ENCODE results near the gene SIN3A.
"Not testable (repeated sequence)": the region's sequence is repeated elsewhere in the genome, so short reads cannot be mapped to it uniquely, and the experiment has no call there.

The SIN3A gene

DNA sequence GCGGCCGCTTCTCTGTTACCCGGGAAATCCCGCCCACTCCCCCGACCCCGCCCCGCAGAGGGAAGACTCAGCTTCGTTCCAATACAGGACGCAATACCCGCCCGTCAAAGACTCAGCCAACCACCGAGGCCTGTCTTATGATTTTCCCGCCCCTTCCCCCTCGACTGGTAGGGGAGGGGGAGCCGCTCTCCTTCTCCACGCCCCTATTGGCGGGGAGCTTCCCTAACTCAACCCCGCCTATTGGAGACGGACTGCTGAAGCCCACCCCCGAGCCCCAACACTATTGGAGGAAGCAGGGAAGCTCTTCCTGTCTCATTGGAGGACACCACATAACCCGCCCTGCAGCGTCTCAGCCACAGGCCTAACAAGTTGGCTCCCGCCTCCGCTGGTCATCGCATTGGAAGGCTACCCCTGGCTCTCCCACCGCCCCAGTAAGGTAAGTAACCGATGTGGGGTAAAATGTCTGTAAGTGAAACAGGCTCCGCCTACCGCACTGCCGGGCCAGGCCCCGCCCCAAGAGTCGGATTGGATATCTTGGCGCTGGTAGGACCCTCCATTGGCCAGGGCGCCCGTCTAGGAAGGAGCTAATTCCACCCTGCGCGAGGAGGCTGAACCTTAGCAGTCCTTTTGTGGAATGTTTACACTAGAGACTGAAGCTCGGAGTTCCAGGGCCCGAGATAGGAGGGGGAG, at the start of gene SIN3A:
SIN3A (minus strand) TSS at position 17 of the 690 bp plus-strand sequence. CDS start 21,315 bp downstream, outside the sequence.
- DNase-seq: peak; percentile 78 to 100 (median 98)

DNA sequence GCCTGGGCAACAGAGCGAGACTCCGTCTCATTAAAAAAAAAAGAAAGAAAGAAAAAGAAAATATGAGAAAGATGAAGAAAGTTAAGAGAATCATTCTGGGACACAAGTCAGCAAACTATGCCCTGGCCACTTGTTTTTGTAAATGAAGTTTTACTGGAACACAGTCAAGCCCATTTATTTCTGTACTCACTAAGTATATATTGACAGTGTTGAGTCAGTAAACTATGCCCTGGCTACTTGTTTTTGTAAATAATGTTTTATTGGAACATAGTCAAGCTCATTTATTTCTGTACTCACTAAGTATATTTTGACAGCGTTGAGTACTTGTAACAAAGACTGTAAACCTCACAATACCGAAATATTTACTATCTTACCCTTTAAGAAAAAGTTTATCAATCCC, 42.2 kb upstream of the SIN3A start:
- no peak for DNase-seq

DNA sequence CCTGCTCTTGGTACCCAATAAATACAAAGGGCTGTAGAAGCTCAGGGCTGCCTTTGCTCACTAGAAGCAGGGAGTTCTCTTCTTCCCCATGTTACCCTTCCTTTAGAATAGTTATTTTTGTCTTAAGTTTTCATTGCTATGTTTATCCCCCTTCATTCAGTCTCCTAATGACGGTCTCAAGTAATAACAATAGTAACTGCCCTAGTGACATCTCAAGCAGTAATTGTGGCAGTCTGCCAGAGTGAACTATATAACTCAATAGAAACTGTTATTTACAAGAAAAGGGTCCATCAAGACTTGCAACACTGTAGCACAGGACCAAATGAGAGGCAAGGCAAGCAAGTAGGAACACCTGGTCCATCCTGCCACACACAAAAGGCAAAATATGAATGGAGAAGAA, 32.5 kb upstream of the SIN3A start:
- no peak for DNase-seq

DNA sequence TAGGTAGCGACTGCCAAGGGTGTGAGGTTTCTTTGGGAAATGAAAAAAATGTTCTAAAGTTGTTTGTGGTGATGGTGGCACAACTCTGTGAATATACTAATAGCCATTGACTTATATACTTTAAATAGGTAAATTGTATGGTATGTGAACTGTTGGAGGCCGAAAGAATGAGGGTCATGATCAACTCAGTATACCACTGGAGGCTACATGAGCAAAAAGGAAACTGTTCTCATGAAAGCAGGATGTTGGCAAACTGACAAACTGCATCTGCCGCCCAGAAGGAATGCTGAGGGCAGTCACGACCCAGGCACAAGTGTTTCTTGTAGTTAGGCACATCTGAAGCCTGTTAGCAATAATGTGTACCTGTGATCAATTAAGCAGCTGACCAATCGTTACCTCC, 32.1 kb upstream of the SIN3A start:
- not testable (repeated sequence) for DNase-seq

DNA sequence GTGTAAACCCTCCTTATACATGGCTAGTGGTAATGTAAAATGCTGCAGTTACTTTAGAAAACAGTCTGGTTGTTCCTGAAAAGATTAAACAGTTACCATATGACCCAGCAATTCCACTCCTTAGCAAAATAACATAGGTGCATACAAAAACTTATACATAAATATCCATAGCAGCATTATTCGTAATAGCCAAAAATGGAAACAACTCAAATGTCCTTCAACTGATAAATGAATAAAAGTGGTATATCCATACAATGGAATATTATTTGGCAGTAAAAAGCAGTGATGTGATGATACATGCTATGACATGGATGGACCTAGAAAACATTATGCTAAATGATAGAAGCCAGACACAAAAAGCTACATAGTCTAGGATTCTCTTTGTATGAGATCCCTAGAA, 31.6 kb upstream of the SIN3A start:
- DNase-seq: no peak

DNA sequence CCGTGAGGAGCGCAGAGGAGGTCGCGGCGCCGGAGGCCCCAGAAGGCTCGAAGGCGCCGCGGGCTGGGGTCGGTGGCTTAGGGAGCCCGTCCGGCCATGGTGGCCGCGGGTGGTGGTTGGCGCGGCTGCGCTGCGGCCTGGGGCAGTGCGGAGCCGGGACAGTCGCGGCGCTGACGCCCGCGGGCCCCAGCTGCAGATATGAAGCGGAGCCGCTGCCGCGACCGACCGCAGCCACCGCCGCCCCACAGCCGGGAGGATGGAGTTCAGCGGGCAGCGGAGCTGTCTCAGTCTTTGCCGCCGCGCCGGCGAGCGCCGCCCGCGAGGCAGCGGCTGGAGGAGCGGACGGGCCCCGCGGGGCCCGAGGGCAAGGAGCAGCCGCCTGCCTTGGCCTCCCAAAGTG, 29.0 kb upstream of the SIN3A start:
- not testable (repeated sequence) for DNase-seq

DNA sequence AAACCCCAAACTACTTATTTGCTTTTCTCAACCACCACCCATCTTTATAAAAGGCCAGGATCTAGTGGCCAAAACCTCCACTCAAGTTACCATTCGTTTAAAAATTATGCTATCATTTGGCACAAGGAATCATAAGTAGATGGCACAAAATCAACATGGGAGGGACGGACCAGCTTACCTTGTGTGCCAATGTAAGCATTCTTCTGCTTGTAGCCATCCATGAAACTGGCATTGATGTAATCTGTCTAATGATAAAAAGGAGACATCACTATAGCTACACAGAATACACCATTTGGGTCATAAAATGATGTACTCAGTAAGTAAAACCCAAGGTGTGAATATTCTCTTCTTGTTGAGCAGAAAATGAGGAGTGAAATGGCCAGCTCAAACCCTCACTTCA, 28.2 kb upstream of the SIN3A start:
- DNase-seq: no peak

DNA sequence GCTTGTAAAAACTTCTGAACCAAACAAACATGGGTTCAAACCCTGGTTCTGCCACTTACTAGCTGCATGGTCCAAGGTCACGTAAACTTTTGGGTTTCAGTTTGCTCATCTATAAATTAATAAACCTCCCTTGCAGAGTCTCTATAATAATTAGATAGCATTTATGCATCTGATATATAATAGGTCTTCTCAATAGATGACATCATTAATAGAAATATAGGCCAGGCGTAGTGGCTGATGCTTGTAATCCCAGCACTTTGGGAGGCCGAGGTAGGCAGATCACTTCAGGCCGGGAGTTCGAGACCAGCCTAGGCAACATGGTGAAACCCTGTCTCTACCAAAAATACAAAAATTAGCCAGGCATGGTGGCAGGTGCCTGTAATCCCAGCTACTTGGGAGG, 25.6 kb upstream of the SIN3A start:
- not testable (repeated sequence) for DNase-seq

DNA sequence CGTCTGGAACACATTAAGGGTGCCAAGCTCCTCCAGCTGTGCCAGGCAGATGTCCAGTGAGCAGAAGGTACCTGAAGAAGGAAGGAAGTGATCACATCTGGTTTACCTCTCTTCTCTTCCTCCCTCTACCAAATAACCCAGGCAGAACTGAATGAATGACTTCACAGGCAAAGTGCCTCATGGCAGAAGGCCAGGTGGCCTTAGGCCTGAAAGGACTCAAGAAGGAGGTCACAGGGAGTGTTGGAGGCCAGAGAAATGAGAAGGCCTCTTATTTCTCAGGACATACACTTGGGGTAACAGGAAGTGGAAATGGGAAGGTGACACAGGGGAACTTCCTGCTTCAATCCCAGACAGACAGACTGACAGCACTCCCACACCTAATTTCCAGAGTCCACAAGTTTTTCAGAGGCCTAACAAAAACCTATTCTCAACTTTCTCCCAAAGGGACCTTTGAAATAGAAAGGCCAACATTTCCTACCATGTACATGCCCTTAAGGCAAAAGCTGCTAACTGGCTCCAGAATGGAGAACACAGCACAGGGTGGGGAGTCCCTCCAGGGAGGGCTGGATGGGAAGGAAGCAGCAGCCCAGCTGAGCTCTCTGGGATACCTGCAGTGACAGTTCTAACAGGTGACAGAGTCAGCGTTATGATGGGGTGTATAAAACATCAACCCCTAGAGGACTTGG, 17.6 kb upstream of the SIN3A start:
- no peak for DNase-seq

DNA sequence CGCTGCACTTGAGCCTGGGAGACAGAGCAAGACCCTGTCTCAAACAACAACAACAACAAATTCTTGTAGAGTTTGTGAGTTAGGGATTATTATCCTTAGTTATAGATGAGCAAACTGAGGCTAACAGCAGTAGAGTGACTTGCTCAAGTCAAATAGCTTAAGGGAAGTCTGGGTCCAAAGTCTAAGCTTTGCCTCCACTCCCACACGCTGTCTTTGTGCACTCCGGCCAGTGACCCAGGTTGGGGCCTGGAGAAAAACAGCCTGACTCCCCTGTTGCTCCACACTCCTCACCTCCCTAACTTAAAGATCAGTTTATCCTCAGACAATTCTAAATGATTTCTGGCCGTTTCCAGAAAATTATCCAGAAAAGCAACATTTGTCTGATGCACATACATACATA, 9.2 kb upstream of the SIN3A start:
- no peak for DNase-seq

DNA sequence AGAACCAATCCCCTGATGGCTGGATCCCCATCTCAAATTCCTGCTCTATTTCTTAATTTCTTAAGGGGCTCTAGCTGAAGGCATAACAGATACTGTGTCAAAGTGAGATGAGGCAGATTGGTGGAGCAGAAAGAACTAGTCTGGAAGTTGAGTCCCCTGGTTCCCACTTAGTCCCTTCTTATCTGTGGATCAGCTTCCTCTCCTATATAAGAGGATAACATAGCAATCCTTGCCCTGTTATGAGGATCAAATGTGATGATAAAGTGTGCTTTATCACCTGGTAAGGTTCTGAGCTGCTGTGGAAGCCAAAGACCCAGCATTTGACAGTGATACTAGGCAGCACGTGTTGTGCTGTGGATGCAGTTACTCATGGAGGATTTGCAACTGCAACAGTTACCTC, 8.1 kb upstream of the SIN3A start:
- DNase-seq: no peak

DNA sequence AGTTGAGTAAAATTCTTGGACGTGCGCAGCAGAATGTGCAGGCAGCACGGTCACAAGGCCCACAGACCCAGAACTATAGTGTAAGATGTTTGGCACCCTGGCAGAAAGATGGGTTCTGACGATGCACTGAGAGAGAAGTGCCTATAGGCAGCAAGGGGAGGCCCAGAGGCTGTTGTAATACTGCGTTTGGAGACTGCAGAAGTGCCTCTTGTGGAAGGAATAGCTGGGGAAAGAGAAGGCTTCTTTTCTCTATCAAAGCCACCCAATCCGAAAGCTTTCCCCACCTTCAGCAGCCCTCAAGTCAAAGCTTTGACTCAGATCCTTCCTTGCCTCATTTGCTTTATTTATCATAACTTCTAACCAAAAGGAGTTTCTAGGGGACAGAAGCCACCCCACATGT, 5.2 kb upstream of the SIN3A start:
- no peak for DNase-seq

DNA sequence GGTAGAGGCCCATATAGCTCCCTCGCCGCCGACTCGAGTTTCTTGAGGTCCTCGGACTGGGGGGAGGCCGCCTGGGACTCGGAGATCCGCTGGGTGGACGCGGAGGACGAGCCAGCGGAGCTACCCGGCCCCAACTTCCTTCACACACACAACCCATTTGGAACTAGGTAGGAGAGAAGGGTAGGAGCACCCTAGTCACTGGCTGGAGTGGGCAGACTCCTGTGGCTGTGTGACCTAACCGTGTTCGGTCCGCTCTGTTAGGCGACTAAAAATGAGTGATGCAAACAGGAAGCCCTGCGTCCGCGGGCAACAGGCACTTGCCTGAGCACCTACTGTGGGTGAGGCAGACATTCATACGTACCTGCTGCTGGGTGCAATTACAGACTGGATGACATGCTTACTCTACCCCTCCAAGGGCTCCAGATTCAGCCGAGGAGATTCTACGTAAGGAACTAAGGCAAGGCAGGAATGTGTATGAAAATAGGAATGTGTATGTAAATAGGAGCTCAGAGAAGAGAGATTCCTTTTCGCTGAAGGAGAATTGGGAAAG, 4.6 kb upstream of the SIN3A start:
- DNase-seq: peak in 2 of 14 donors; percentile 55 to 77

DNA sequence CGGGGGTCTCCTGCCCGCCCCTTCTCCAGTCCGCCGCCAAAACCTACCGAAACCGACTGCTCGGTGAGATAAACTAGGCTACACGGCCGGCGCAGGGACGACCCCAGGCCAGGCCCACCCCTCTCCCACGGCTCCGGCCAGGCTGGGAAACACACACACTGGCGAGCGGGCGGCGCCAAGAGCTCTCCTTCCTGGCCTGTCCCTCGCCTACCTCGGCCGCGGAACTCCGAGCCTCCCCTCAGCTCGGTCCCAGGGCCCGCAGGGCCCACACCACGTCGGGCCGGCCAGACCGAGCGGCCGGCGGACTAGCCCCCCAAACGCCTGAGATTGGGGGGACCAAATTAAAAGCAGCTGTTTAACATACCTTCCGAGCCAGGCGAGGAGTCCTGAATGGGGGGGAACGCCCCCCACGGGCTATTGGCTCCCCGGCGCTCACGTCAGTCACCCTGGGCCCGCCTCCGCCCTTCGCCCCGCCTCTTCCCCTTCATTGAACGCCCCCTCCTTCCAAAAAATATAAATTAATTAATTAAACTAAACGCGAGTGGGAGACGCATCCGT, 4.0 kb upstream of the SIN3A start:
- DNase-seq: peak; percentile 13 to 84 (median 76)

DNA sequence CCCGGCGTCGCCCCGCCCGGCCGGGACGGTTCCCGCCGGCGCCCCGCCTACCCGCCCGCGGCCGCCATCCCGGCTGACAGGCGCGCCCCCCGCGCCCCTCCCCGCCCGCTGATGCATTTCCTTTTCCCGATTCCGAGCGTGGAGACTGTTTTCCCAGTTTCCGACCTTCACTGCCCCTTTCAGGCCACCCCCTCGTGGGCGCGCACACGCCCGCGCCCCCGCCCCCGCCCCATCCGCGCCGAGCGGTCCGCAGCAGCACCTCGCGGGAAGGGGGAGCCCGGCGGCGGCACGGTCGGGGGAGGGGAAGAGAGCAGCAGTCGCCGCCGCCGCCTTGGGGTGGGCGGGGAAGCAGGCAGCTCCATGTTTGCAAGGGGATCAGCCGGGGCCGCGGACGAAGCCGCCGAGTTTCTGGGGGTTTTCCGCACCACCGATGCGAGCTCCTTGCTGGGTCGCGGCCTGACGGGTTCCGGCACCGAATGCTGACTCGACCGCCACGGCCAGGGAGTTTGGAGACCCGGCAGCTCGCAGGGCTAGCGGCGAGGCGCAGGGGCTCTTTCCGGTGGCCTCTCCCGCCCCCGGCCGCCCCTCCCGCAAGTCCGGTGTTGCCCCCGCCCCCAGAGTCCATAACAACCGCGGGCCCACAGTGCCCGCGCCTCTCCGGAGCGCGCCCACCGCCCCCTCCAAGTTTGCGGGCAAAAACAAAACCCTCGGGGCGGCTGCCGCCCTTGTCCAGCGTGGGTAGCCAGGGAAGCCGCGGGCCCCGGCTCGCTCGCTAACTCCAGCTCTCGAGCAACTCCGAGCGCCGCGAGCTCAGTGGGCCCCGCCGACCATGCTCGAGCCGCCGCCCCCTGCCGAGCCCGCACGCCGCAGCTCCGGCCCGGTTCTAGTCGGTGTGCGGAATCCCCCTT, 3.2 kb upstream of the SIN3A start:
- peak in 11 of 14 donors; percentile 60 to 98 (median 92) for DNase-seq

DNA sequence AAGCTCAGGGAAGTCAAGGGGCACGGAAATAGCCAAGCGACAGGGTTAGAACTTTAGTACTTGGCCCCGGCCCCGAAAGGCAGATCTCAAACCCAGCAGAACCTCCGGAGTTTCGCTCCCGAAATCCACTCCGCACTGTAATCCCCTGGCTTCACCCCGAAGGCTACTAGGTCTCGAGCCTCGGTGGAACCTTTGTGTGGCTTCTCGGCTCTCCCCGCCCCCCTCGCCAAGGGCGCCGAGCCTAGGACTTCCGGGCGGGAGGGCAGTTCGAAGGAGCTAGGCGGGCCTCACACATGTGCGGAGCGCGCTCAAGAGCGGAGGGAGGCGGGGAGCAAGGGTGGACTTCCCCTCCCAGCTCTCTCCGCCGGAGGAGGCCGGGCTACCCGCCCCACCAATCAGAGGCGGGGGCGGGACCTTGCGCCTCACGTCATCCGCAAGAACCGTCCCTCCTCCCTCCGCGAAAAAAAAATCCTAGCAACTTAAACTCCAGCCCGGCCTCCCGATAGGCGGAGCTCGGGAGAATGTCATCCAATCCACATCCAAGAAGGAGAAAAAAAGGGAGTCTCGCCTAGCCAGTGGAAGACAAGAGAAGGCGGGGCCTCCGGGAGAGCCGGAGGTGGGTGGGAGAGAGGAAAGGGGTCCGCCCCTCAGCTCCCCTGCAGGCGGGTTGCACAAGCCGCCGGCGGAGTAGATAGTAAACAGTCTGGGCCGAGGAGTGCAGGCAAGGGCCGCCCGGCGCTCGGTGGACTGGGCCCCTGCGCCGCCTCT, 2.4 kb upstream of the SIN3A start:
- peak; percentile 84 to 99 (median 97) for DNase-seq

DNA sequence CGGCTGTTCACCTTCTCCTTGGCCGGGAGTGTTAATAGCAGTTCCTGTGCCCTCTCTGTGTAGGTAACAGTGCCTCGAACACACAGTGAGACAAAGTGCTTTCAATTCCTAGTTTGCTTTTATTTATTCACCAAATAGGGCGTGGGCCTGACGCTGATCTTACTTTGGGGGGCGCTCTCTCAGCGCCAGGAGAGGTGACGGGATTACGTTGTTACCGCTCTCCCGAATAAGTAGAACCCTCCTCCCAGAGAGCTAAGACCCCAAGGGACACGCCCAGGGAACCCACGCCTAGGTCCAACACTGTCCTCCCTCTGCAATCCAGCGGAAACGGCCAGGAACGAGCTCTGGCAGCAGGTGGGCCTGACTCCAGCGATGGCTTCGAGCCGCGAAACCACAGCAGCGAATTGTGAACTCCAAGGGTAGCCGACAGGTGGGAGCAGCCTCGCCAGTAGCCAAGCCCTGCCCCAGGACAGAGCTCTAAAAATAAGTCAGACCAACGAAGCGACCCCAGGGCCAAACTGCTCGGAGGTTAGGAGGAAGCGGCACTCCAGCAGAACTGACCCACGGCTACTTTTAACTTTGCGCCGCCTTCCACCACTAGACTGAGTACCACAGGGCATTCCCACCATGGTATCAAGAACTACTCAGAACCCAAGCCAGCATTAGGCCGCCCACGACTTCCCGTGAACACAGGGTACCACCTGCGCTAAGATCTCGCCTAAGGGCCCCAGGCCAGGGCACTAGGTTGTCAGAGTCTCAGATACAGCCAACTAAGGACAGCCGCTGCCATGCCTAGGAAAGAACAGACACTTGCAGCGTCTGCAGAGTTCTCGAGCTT, 1.6 kb upstream of the SIN3A start:
- DNase-seq: peak in 11 of 14 donors; percentile 8 to 60 (median 55)

DNA sequence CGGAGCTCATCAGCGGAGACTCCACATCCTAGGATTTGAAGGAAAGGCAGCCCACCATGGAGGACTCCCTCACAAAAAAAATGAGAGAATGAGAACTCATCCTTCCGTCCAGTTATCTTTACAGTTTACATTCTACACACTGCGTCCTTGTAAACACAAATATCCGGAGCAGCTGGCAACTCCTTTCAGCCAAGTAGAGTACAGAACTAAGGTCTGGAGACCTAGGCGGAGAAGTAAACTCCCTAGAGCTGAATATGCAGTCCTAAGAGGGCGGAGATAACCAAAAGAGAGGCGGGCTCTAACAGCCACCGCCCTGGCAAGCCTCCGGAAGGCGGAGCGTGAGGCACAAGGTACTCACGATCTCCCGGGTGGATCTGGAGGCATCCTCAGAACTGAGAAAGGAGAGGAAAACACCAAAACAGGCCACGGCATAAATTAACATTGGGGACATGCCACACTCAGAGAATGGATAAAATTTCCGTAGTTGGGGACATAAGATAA, 924 bp upstream of the SIN3A start:
- peak in 12 of 14 donors; percentile 28 to 85 (median 70) for DNase-seq

DNA sequence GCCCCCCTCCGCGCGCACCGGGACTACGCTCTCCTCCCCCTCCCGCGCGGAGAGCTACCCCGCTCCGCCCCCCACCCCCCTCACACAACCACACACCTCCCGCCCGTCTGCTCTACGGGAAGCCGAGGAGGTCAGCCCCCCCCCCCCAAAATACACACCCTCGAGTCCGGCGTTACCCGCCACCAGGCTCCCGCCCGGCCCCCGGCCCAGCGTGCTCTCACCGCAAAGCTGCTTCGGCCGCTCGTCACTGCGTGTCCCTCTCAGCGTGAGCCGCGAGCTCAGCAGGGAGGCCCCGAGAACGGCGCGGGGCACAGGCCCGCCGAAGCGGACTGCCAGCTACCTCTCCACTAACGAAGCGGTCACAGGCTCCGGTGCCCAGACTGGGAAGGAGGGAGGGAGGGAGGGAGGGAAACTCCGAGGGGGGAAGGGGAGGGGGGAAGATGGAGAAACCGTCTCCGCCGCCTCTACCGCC, 252 bp downstream of the SIN3A start:
- no peak for DNase-seq

Data from C1 segment of cervical spinal cord (tissue), 14 donors.